Body of pancreas (tissue), 4 donors: Measurements from ENCODE around the gene KMT5C.

Experiments used
- CTCF ChIP-seq, 7 experiments: fragments of 450-650 bp in 4 of 7; fragments of 200-600 bp in 3 of 7; sonication (generic) in 3 of 7; IDR thresholded peaks; one replicate each; pipeline ENCODE4 v1.5.1; 2016 to 2019; ENCODE audit warnings: antibody characterized with exemption in 7 of 7
- POLR2A ChIP-seq, 3 donors: fragments of 450-650 bp; IDR thresholded peaks; one replicate each; pipeline ENCODE4 v1.6.1; 2016; ENCODE audit warnings: antibody characterized with exemption in 3 of 3, mild to moderate bottlenecking in 2 of 3

DNA sequence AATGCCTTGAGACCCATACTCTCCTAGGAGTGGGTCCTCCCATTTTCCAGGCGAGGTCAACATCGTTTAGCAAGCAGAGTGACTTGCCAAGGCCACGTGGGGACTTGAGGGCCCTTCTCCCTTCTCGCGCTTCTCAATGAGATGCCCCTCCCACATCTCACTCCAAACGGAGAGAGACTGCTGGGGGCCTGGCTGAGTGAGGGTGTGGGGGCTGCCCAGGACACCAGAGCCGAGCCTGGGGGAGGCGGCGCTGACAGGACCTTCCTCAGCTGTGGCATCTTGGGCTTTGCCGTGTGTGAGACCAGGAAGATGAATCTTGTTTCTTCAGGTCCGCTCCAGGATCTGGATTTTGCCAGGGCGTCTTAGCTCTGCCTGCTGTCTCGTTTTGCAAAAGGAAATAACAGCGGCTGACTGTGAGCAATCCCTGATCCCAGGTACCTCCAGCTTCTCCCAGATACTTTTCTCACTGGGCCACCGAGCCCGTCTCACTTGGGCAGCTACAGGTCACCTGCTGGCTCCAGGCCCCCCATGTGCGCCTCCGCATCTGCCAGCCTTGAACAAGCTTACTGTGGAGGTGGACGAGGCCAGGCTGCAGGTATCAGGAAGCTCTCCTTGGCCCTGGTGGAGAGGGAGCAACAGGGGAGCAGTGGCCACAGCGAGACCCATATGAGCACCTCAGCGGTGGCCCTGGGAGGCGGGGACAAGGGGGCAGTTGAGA is 8.8 kb downstream of the KMT5C start:
- no peak for TF ChIP-seq POLR2A (IDR thresholded peaks at IDR 0.05)
- TF ChIP-seq CTCF (IDR thresholded peaks at IDR 0.05): no peak
